OCI-LY3 (cell line): ENCODE data around the gene RAB26.

ENCODE experiments used
- H2AFZ ChIP-seq: fragments of 200-600, 300-600 bp; shearing (Covaris generic); 2 replicates; pipeline ENCODE4 v1.6.0; 2014; ENCODE audit warnings: antibody characterized with exemption, low read depth, low read length
- H3K27ac ChIP-seq: fragments of 200-600, 300-600 bp; sonication (generic); 2 replicates; pipeline ENCODE4 v1.5.1; 2014; ENCODE audit warnings: mild to moderate bottlenecking, low read length, moderate library complexity, mixed read lengths
- H3K27me3 ChIP-seq: fragments of 200-600, 300-600 bp; sonication (generic); 2 replicates; pipeline ENCODE4 v1.6.1; 2014; ENCODE audit warnings: low read depth, low read length, mixed read lengths
- H3K36me3 ChIP-seq: fragments of 200-600, 300-600 bp; sonication (generic); replicated peaks from 2 replicates; pipeline ENCODE3; 2014; ENCODE audit warnings: low read depth, low read length, mixed read lengths
- H3K4me1 ChIP-seq: fragments of 300-600, 200-600 bp; sonication (generic); 2 replicates; pipeline ENCODE4 v1.6.1; 2014; ENCODE audit warnings: low read length, mixed read lengths
- H3K4me2 ChIP-seq: fragments of 200-600, 300-600 bp; sonication (generic); 2 replicates; pipeline ENCODE4 v1.6.1; 2014; ENCODE audit warnings: low read length, mixed read lengths
- H3K4me3 ChIP-seq: fragments of 300-600, 200-600 bp; sonication (generic); 2 replicates; pipeline ENCODE4 v1.5.1; 2014; ENCODE audit warnings: antibody characterized with exemption, mild to moderate bottlenecking, low read length, moderate library complexity
- H3K79me2 ChIP-seq: fragments of 300-600, 200-600 bp; shearing (Covaris generic); 2 replicates; pipeline ENCODE4 v1.6.1; 2014; ENCODE audit warnings: mild to moderate bottlenecking, low read length, mixed read lengths
- H3K9ac ChIP-seq: fragments of 300-600, 200-600 bp; shearing (Covaris generic); 2 replicates; pipeline ENCODE4 v1.6.0; 2014; ENCODE audit warnings: mild to moderate bottlenecking, low read length, moderate library complexity
- H3K9me3 ChIP-seq: fragments of 200-600, 300-600 bp; shearing (Covaris generic); 2 replicates; pipeline ENCODE4 v1.6.1; 2014; ENCODE audit warnings: low read length, mixed read lengths; ENCODE audit not compliant: insufficient read depth
- H4K20me1 ChIP-seq: fragments of 200-600, 300-600 bp; sonication (generic); 2 replicates; pipeline ENCODE4 v1.6.1; 2016; ENCODE audit warnings: low read length, mixed read lengths; ENCODE audit not compliant: insufficient read depth
- CTCF ChIP-seq: fragments of 200-600, 300-600 bp; sonication (generic); IDR thresholded peaks from 2 replicates; pipeline ENCODE4 v1.5.1; 2014; ENCODE audit warnings: antibody characterized with exemption, low read length, low read depth
- EZH2phosphoT487 ChIP-seq: fragments of 200-600 bp; shearing (Covaris generic); IDR thresholded peaks from 2 replicates; pipeline ENCODE4 v1.6.1; 2018; ENCODE audit warnings: antibody characterized with exemption, mixed run types, low read depth

Gene RAB26

GRCh38 chr16:2166263-2167067 is 18.0 kb downstream of the RAB26 start:
- H3K27ac ChIP-seq = no peak overlapping the region
- no peaks in the 10 kb centered on the region for H3K4me1 ChIP-seq
- H3K4me3 ChIP-seq = no peak overlapping the region
- peaks cover 36% of the 10 kb centered on the region for H3K36me3 ChIP-seq
- no peak overlapping the region for H3K4me2 ChIP-seq
- H3K27me3 ChIP-seq = no peaks in the 10 kb centered on the region
- no peak overlapping the region for H3K9ac ChIP-seq
- H3K9me3 ChIP-seq = no peaks in the 10 kb centered on the region
- H2AFZ ChIP-seq = no peak overlapping the region
- peaks cover 29% of the 10 kb centered on the region for H3K79me2 ChIP-seq
- no peaks in the 10 kb centered on the region for H4K20me1 ChIP-seq
- TF ChIP-seq CTCF = no peak
- no peak for TF ChIP-seq EZH2phosphoT487

- no peak overlapping the region for H3K27ac ChIP-seq
- no peaks in the 10 kb centered on the region for H3K9me3 ChIP-seq
- no peak overlapping the region for H3K4me3 ChIP-seq
- H3K79me2 ChIP-seq = peaks cover 22% of the 10 kb centered on the region
- H3K27me3 ChIP-seq = no peaks in the 10 kb centered on the region
- TF ChIP-seq EZH2phosphoT487 (no peak), CTCF (no peak)
- H3K36me3 ChIP-seq = peaks cover 30% of the 10 kb centered on the region
- H3K4me2 ChIP-seq = no peak overlapping the region
- no peaks in the 10 kb centered on the region for H3K4me1 ChIP-seq
- H2AFZ ChIP-seq = no peak overlapping the region
- no peak overlapping the region for H3K9ac ChIP-seq
- H4K20me1 ChIP-seq = no peaks in the 10 kb centered on the region
Observed at GRCh38 chr16:2167068-2167638, 18.7 kb downstream of the RAB26 start.

GRCh38 chr16:2170080-2170479 is 21.7 kb downstream of the RAB26 start:
- no peaks in the 10 kb centered on the region for H3K4me1 ChIP-seq
- H3K79me2 ChIP-seq = no peaks in the 10 kb centered on the region
- H4K20me1 ChIP-seq = no peaks in the 10 kb centered on the region
- H3K4me2 ChIP-seq = no peak overlapping the region
- H3K36me3 ChIP-seq = peaks cover 22% of the 10 kb centered on the region
- TF ChIP-seq EZH2phosphoT487 = no peak
- no peak for TF ChIP-seq CTCF
- H3K4me3 ChIP-seq = no peak overlapping the region
- no peaks in the 10 kb centered on the region for H3K27me3 ChIP-seq
- H3K9ac ChIP-seq = no peak overlapping the region
- no peak overlapping the region for H2AFZ ChIP-seq
- H3K27ac ChIP-seq = no peak overlapping the region
- H3K9me3 ChIP-seq = no peaks in the 10 kb centered on the region

GRCh38 chr16:2170587-2171435 is 22.4 kb downstream of the RAB26 start:
- no peak overlapping the region for H3K4me2 ChIP-seq
- no peaks in the 10 kb centered on the region for H3K4me1 ChIP-seq
- no peak overlapping the region for H3K9ac ChIP-seq
- H3K36me3 ChIP-seq = peaks cover 26% of the 10 kb centered on the region
- no peak overlapping the region for H3K4me3 ChIP-seq
- H3K9me3 ChIP-seq = no peaks in the 10 kb centered on the region
- TF ChIP-seq EZH2phosphoT487 (no peak), CTCF (no peak)
- H3K79me2 ChIP-seq = no peaks in the 10 kb centered on the region
- no peaks in the 10 kb centered on the region for H4K20me1 ChIP-seq
- H2AFZ ChIP-seq = no peak overlapping the region
- H3K27ac ChIP-seq = no peak overlapping the region
- H3K27me3 ChIP-seq = no peaks in the 10 kb centered on the region
